Mesenchymal stem cell (in vitro differentiated cells and primary cell): Measurements from ENCODE around the gene RHBDF2.

Source experiments
- DNase-seq: peaks from one replicate; pipeline ENCODE4 v3.0.0-alpha.2; 2013
- H2AFZ ChIP-seq: one replicate; pipeline ENCODE4 v1.6.1; 2013; ENCODE audit warnings: low read depth, mild to moderate bottlenecking, control low read depth, inconsistent platforms, low read length, moderate library complexity
- H2AK5ac ChIP-seq: 2 replicates; pipeline ENCODE4 v1.6.1; 2013; ENCODE audit warnings: low read length, moderate library complexity, mild to moderate bottlenecking, inconsistent platforms; ENCODE audit not compliant: severe bottlenecking
- H2BK120ac ChIP-seq: one replicate; pipeline ENCODE4 v1.6.1; 2013; ENCODE audit warnings: low read depth, mild to moderate bottlenecking, inconsistent platforms, low read length, moderate library complexity
- H2BK12ac ChIP-seq, 2 experiments: one replicate each; pipeline ENCODE4 v1.6.1; 2013; ENCODE audit warnings: inconsistent platforms in 2 of 2, low read length in 2 of 2, mild to moderate bottlenecking in 2 of 2, moderate library complexity in 2 of 2, control low read depth in 1 of 2
- H2BK15ac ChIP-seq: one replicate; pipeline ENCODE4 v1.6.1; 2013; ENCODE audit warnings: mild to moderate bottlenecking, low read depth, inconsistent platforms; ENCODE audit not compliant: poor library complexity, severe bottlenecking
- H2BK5ac ChIP-seq: 2 replicates; pipeline ENCODE4 v1.6.1; 2013; ENCODE audit warnings: low read depth, mild to moderate bottlenecking, low read length, control low read depth, inconsistent platforms; ENCODE audit not compliant: poor library complexity, severe bottlenecking
- H3K14ac ChIP-seq, 2 experiments: one replicate each; pipeline ENCODE4 v1.6.1; 2013; ENCODE audit warnings: inconsistent platforms in 2 of 2, low read length in 2 of 2, control low read depth in 1 of 2, mild to moderate bottlenecking in 1 of 2, moderate library complexity in 1 of 2
- H3K18ac ChIP-seq, 2 experiments: one replicate each; pipeline ENCODE4 v1.6.1; 2013; ENCODE audit warnings: inconsistent platforms in 2 of 2, low read length in 2 of 2, control low read depth in 1 of 2, low read depth in 1 of 2, mild to moderate bottlenecking in 1 of 2
- H3K23ac ChIP-seq, 2 experiments: one replicate each; pipeline ENCODE4 v1.6.1; 2013; ENCODE audit warnings: inconsistent platforms in 2 of 2, low read length in 2 of 2, mild to moderate bottlenecking in 2 of 2, moderate library complexity in 2 of 2, control low read depth in 1 of 2
- H3K27ac ChIP-seq: 2 replicates; pipeline ENCODE4 v1.5.1; 2013; ENCODE audit warnings: mild to moderate bottlenecking, moderate library complexity, low read length, control low read depth, inconsistent platforms; ENCODE audit not compliant: poor library complexity, severe bottlenecking
- H3K27me3 ChIP-seq, 2 experiments: 2 replicates each; pipeline versions ENCODE4 v1.6.1 to v1.7.0; 2013; ENCODE audit warnings: low read length in 2 of 2, mild to moderate bottlenecking in 2 of 2, moderate library complexity in 2 of 2, control low read depth in 1 of 2, inconsistent platforms in 1 of 2; ENCODE audit not compliant: control insufficient read depth in 1 of 2, insufficient read depth in 1 of 2
- H3K36me3 ChIP-seq, 2 experiments: 2 replicates each; pipeline versions ENCODE4 v1.6.1 to v1.7.0; 2013; ENCODE audit warnings: low read length in 2 of 2, control low read depth in 1 of 2, inconsistent platforms in 1 of 2, low read depth in 1 of 2, mild to moderate bottlenecking in 1 of 2; ENCODE audit not compliant: insufficient read depth in 2 of 2, control insufficient read depth in 1 of 2
- H3K4ac ChIP-seq, 2 experiments: one replicate each; pipeline ENCODE4 v1.6.1; 2013; ENCODE audit warnings: inconsistent platforms in 2 of 2, low read length in 2 of 2, mild to moderate bottlenecking in 2 of 2, moderate library complexity in 2 of 2, control low read depth in 1 of 2, low read depth in 1 of 2
- H3K4me1 ChIP-seq: 2 replicates; pipeline ENCODE4 v1.6.1; 2013; ENCODE audit warnings: low read depth, low read length, control low read depth; ENCODE audit not compliant: control insufficient read depth, insufficient read depth
- H3K4me2 ChIP-seq: 2 replicates; pipeline ENCODE4 v1.6.1; 2013; ENCODE audit warnings: low read length, mild to moderate bottlenecking, inconsistent platforms; ENCODE audit not compliant: poor library complexity, severe bottlenecking
- H3K4me3 ChIP-seq, 2 experiments: 2 replicates each; pipeline versions ENCODE4 v1.5.1 to v1.7.0; 2013; ENCODE audit warnings: low read length in 2 of 2, mild to moderate bottlenecking in 2 of 2, control low read depth in 1 of 2, low read depth in 1 of 2; ENCODE audit not compliant: insufficient read depth in 1 of 2
- H3K79me1 ChIP-seq: replicated peaks from 2 replicates; pipeline ENCODE4 v1.6.1; 2013; ENCODE audit warnings: mild to moderate bottlenecking, control low read depth, low read length, inconsistent platforms; ENCODE audit not compliant: poor library complexity, severe bottlenecking
- H3K9ac ChIP-seq: 2 replicates; pipeline ENCODE4 v1.7.0; 2013; ENCODE audit warnings: mild to moderate bottlenecking, low read length, moderate library complexity
- H3K9me3 ChIP-seq: 2 replicates; pipeline ENCODE4 v1.7.0; 2013; ENCODE audit warnings: mild to moderate bottlenecking, low read length; ENCODE audit not compliant: control insufficient read depth
- H4K8ac ChIP-seq: one replicate; pipeline ENCODE4 v1.6.1; 2013; ENCODE audit warnings: inconsistent platforms, mild to moderate bottlenecking, low read length, moderate library complexity
- H4K91ac ChIP-seq: one replicate; pipeline ENCODE4 v1.6.1; 2013; ENCODE audit warnings: mild to moderate bottlenecking, low read length, inconsistent platforms
- WGBS: methylation state at CpG from one replicate; pipeline ENCODE4 v1.1.7; 2013; ENCODE audit warnings: mixed read lengths; 5-methylcytosine and 5-hydroxymethylcytosine counted together

RHBDF2 gene

DNA sequence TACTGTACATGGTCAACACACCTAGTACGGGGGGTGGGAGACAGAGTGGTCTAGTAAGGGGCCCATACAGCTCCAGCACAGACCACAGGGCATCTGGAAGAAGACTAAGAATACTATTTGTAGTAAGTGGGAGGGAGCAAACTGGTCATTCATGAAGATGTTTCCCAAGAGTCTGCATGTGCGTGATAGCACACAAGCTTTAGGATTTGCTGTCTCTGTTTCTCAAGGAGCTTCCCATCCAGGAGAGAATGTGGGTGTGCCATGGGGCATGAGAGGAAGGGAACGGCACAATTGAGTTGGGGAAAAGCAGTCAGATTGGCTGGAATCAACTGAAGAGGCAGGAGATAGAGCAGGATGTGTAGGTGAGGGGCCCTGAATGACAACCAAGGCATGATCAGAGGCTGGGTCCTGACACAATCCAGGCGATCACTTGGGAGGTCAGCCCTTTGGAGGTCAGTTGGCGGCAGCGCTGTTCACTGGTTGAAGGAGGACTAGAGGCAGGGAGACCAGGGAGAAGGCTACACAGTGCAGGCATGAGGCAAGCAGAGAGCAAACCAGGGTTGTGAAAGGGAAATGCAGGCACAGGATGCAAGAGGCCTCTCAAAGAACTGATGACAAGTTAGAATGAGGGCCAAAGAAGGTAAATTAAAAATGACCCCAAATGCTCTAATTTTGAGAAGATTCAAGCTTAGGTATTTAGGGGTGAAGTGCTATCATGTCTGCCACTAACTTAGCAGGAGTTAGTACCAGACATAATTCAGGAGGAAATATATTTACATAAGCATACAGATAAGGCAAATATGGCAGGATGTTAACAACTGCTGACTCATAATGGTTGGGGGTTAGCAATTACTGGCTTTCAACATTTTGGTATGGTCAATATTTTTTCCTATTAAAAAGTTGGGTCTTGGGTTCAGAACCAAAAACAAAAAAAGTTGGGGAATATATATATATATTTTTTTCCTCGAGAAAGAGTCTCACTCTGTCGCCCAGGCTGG lies 58.6 kb downstream of the RHBDF2 start:
- Histone ChIP-seq H3K36me3 (no peaks in the 10 kb centered on the region), H2BK120ac (peak overlapping the region; percentile 21), H2BK15ac (no peak overlapping the region), H3K27ac (no peak overlapping the region), H4K8ac (peak overlapping the region; percentile 5), H3K4ac (peak overlapping the region; percentile 5 to 80), H3K79me1 (peaks cover 34% of the 10 kb centered on the region), H2AFZ (no peak overlapping the region), H3K4me2 (no peak overlapping the region), H3K27me3 (no peaks in the 10 kb centered on the region), H2AK5ac (no peak overlapping the region), H3K23ac (peak overlapping the region in 1 of 2 experiments; percentile 34), H4K91ac (no peak overlapping the region), H3K14ac (peak overlapping the region in 1 of 2 experiments; percentile 14), H3K9ac (no peak overlapping the region), H3K18ac (peak overlapping the region; percentile 0 to 34), H3K4me3 (no peak overlapping the region), H3K4me1 (peaks cover 23% of the 10 kb centered on the region), H3K9me3 (no peaks in the 10 kb centered on the region), H2BK5ac (no peak overlapping the region), H2BK12ac (peak overlapping the region in 1 of 2 experiments; percentile 59)
- WGBS = 88% methylated on average over 8 of the region's 8 CpGs
- peak; percentile 67 for DNase-seq

DNA sequence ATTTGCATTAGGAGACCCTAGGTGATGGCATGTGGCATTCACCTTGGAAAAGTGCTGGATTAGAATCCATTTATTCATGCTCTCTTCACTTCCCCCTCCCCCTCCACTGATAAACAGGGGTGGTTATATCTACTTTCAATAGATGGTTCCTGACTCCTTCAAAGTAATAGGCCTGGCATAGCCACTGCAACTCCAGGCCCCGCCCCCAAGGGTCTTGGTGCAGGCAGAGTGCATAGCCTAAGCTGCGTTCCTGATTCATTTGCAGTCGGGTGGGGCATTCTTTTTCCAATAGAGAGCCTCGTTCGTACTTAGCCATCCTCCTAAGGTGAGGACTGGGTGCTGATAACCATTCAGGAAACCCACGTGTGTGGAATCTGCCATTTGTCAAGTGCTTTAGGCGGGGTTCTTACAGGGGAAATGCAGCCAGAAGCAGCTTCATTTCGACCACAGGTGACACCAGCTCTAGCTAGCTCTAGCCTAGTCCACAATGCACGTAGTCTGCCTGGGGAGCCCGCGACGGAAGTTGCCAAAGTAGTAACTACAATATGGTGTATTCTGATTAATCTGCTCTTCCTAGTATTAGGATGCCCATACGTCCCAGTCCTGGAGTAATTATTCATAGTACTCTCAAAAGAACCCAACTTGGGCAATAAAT lies 59.4 kb downstream of the RHBDF2 start:
- no peak overlapping the region for H3K4me2 ChIP-seq
- H3K4ac ChIP-seq = no peak overlapping the region
- 76% methylated on average over 9 of the region's 13 CpGs for WGBS

GRCh38 chr17:76440751-76441362 lies 60.4 kb downstream of the RHBDF2 start:
- H3K27ac ChIP-seq = no peak overlapping the region
- H2BK5ac ChIP-seq = no peak overlapping the region
- no peaks in the 10 kb centered on the region for H3K36me3 ChIP-seq
- 98% methylated on average over 2 of the region's 2 CpGs for WGBS
- H2AFZ ChIP-seq = no peak overlapping the region
- H4K8ac ChIP-seq = no peak overlapping the region
- no peak overlapping the region for H3K4ac ChIP-seq
- no peak overlapping the region for H2AK5ac ChIP-seq
- H3K4me1 ChIP-seq = peaks cover 16% of the 10 kb centered on the region
- H3K18ac ChIP-seq = no peak overlapping the region
- no peak overlapping the region for H2BK15ac ChIP-seq
- H3K9ac ChIP-seq = no peak overlapping the region
- no peaks in the 10 kb centered on the region for H3K9me3 ChIP-seq
- H3K14ac ChIP-seq = no peak overlapping the region
- no peak overlapping the region for H2BK12ac ChIP-seq
- no peak overlapping the region for H3K23ac ChIP-seq
- no peak overlapping the region for H4K91ac ChIP-seq
- no peak overlapping the region for H2BK120ac ChIP-seq
- no peak overlapping the region for H3K4me2 ChIP-seq
- H3K27me3 ChIP-seq = no peaks in the 10 kb centered on the region
- peaks cover 39% of the 10 kb centered on the region for H3K79me1 ChIP-seq
- DNase-seq = no peak
- H3K4me3 ChIP-seq = no peak overlapping the region

More for the DNA sequence above, 59.4 kb downstream of the RHBDF2 start:
- peak overlapping the region; percentile 21 for H2BK120ac ChIP-seq
- H2AFZ ChIP-seq = no peak overlapping the region
- H4K8ac ChIP-seq = no peak overlapping the region
- no peak overlapping the region for H3K27ac ChIP-seq
- H3K36me3 ChIP-seq = no peaks in the 10 kb centered on the region
- peak overlapping the region in 1 of 2 experiments; percentile 0 for H3K18ac ChIP-seq
- no peak overlapping the region for H2AK5ac ChIP-seq
- H3K4me1 ChIP-seq = peaks cover 21% of the 10 kb centered on the region
- peaks cover 36% of the 10 kb centered on the region for H3K79me1 ChIP-seq
- H3K9ac ChIP-seq = no peak overlapping the region
- H3K14ac ChIP-seq = no peak overlapping the region
- H2BK5ac ChIP-seq = no peak overlapping the region
- no peak overlapping the region for H3K4me3 ChIP-seq
- H3K27me3 ChIP-seq = no peaks in the 10 kb centered on the region
- H2BK12ac ChIP-seq = peak overlapping the region in 1 of 2 experiments; percentile 8
- no peak for DNase-seq
- no peak overlapping the region for H3K23ac ChIP-seq
- no peak overlapping the region for H4K91ac ChIP-seq
- H2BK15ac ChIP-seq = no peak overlapping the region
- no peaks in the 10 kb centered on the region for H3K9me3 ChIP-seq
